IPS-11a (cell line): ENCODE data around the gene TENT4A.

ENCODE experiments used
- H3K4me3 ChIP-seq: one replicate; pipeline ENCODE4 v1.5.1; 2013; ENCODE audit warnings: low read depth, low read length, control low read depth

The TENT4A gene

DNA sequence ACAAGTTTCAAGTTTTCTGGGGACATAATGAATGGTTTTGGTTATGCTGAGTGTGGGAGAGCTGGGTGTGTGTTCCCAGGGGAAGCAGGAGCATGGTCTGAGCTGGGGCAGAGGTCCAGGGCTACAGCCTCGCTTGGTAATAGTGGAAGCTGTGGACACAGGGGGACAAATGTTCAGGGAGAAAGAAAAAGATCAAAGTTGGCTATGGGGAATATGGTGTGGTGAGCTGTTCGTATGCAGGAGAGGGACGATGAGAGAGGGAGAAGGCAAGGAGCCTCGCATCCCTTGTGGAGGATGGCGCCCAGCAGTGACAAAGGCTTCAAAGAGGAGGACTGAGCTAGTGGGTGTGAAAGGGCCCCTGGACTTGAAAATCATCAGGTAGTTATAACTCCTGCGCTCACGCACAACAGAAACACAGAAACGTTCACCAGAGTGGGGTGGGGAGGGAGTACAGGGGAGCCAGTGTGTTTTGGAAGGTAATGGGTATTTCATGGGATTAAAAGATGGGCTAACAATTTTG, 77.2 kb downstream of the TENT4A start:
- H3K4me3 ChIP-seq = no peak overlapping the region

GRCh38 chr5:6791031-6791430, 77.8 kb downstream of the TENT4A start:
- H3K4me3 ChIP-seq = no peak overlapping the region

GRCh38 chr5:6792376-6792775, 79.1 kb downstream of the TENT4A start:
- no peak overlapping the region for H3K4me3 ChIP-seq

- H3K4me3 ChIP-seq = no peak overlapping the region
Observed at GRCh38 chr5:6792911-6793471, 79.8 kb downstream of the TENT4A start.

DNA sequence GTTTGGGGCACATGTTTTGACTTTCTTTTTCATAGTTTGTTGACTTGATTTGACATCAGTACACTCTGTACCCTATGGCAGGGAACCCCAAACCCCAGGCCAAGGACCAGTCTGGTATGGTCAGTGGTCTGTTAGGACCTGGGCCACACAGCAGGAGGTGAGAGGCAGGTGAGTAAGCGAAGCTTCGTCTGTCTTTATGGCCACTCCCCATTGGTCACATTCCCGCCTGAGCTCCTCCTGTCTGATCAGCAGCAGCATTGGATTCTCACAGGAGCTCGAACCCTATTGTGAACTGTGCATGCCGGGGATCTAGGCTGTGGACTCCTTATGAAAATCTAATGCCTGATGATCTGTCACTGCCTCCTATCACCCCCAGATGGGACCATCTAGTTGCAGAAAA, 88.0 kb downstream of the TENT4A start:
- no peak overlapping the region for H3K4me3 ChIP-seq

- no peak overlapping the region for H3K4me3 ChIP-seq
Observed at GRCh38 chr5:6803981-6804550, 90.8 kb downstream of the TENT4A start.

- no peak overlapping the region for H3K4me3 ChIP-seq
Observed at GRCh38 chr5:6804766-6805501, 91.7 kb downstream of the TENT4A start.

DNA sequence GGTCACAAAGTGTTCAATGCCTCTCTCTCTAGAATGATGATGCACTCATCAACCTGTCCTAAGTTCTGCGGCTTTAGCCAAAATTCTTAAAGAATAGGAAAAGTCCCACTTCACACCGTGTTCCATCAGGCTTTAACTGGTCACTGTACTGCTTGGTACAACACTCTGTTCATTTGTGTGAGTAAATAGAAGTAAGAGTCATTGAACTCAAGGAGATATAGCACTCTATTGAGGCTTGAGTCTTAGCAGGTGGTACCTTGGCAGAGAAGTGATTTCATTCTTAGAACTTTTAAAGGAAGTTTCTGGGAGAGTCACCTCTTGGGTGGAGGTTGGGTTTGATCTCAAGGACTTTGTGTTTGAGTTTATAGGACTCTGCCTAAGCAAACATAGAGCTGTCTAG, 92.6 kb downstream of the TENT4A start:
- H3K4me3 ChIP-seq = no peak overlapping the region
